Ascending aorta (tissue), 2 donors: ENCODE data around the gene RAP1GAP2. TPM values are rescaled to one million over a fixed set of nuclear protein-coding genes. Genes with fewer than 3 reads are reported as not detected.
"Not testable (repeated sequence)": the region's sequence is repeated elsewhere in the genome, so short reads cannot be mapped to it uniquely, and the experiment has no call there.

Source experiments
- DNase-seq, 2 donors: peaks; one replicate each; pipeline ENCODE4 v3.0.0-alpha.2; 2019; ENCODE audit warnings: low spot score in 2 of 2
- H3K27ac ChIP-seq, 2 donors: fragments of 200-600 bp; sonication (generic); one replicate each; pipeline ENCODE4 v1.5.1; 2016 to 2017; ENCODE audit warnings: mild to moderate bottlenecking in 1 of 2
- H3K27me3 ChIP-seq: fragments of 200-600 bp; sonication (generic); one replicate; pipeline ENCODE4 v1.5.1; 2017
- H3K36me3 ChIP-seq, 2 donors: fragments of 200-600 bp; sonication (generic); one replicate each; pipeline ENCODE4 v1.5.1; 2016
- H3K4me1 ChIP-seq, 2 donors: fragments of 200-600 bp; sonication (generic); one replicate each; pipeline ENCODE4 v1.5.1; 2016 to 2017; ENCODE audit warnings: mild to moderate bottlenecking in 1 of 2
- H3K4me3 ChIP-seq, 2 donors: fragments of 200-600 bp; sonication (generic); one replicate each; pipeline ENCODE4 v1.5.1; 2016 to 2017; ENCODE audit warnings: mild to moderate bottlenecking in 1 of 2
- H3K9me3 ChIP-seq, 2 donors: fragments of 200-600 bp; sonication (generic); one replicate each; pipeline ENCODE4 v1.5.1; 2016
- intact Hi-C: fragments of 100-400 bp; cut with DNase I; formaldehyde crosslinking; loops from one replicate; pipeline ENCODE4 v1.15.1; 2023
- total RNA-seq: library from RNA; depleted of rRNA; stranded (reverse); fragments of >200 nt; gene quantifications from one replicate; pipeline ENCODE4 v1.1.0, GENCODE V29; 2016
- TF ChIP-seq, protein P1 (sequence below), 3 experiments: fragments of 200-600 bp in 2 of 3; fragments of 450-650 bp in 1 of 3; sonication (generic) in 2 of 3; IDR thresholded peaks; one replicate each; pipeline ENCODE4 v1.5.1; 2016 to 2019; ENCODE audit warnings: antibody characterized with exemption in 3 of 3, mild to moderate bottlenecking in 1 of 3, moderate library complexity in 1 of 3

The RAP1GAP2 gene
- total RNA-seq, 1 donor from 2014 or later, result 1.6 TPM

GRCh38 chr17:3043737-3044365 is 247.6 kb downstream of the RAP1GAP2 start:
- intact Hi-C loops, result no loop called here
- DNase-seq, result no peak

DNA sequence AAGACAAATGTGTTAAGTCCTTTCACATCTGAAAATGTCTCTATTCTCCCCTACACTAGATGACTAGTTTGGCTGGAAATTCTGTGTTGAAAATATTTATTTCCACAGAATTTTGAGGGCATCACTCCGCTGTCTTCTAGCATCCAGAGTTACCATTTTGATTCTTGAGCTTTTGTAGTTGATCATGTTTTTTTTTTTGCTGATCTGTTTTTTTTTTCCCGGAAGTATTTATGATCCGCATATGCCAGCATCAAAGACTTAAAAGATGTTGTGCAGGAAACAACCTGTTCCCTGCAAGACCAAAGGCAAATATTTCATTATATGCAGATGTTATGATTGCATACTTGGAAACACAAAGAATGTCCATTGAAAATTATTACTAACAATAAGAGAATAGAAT is 250.5 kb downstream of the RAP1GAP2 start:
- Histone ChIP-seq H3K9me3 (peaks cover 4 to 13% of the 10 kb centered on the region in 2 donors), H3K36me3 (no peaks in the 10 kb centered on the region), H3K27ac (no peak overlapping the region), H3K4me1 (no peaks in the 10 kb centered on the region), H3K27me3 (no peaks in the 10 kb centered on the region), H3K4me3 (no peak overlapping the region)
- intact Hi-C loops, result no loop called here
- no peak for DNase-seq
- TF ChIP-seq, protein P1, sequence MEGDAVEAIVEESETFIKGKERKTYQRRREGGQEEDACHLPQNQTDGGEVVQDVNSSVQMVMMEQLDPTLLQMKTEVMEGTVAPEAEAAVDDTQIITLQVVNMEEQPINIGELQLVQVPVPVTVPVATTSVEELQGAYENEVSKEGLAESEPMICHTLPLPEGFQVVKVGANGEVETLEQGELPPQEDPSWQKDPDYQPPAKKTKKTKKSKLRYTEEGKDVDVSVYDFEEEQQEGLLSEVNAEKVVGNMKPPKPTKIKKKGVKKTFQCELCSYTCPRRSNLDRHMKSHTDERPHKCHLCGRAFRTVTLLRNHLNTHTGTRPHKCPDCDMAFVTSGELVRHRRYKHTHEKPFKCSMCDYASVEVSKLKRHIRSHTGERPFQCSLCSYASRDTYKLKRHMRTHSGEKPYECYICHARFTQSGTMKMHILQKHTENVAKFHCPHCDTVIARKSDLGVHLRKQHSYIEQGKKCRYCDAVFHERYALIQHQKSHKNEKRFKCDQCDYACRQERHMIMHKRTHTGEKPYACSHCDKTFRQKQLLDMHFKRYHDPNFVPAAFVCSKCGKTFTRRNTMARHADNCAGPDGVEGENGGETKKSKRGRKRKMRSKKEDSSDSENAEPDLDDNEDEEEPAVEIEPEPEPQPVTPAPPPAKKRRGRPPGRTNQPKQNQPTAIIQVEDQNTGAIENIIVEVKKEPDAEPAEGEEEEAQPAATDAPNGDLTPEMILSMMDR (IDR thresholded peaks at IDR 0.05), result no peak

More at GRCh38 chr17:3043737-3044365, 247.6 kb downstream of the RAP1GAP2 start:
- Histone ChIP-seq H3K4me1 (no peaks in the 10 kb centered on the region), H3K36me3 (no peaks in the 10 kb centered on the region), H3K4me3 (no peak overlapping the region), H3K27me3 (no peaks in the 10 kb centered on the region), H3K27ac (no peak overlapping the region), H3K9me3 (peaks cover 4 to 13% of the 10 kb centered on the region in 2 donors)
- TF ChIP-seq, protein P1 (IDR thresholded peaks at IDR 0.05), result no peak

- no peak overlapping the region for H3K27ac ChIP-seq
- H3K36me3 ChIP-seq, result no peaks in the 10 kb centered on the region
- TF ChIP-seq, protein P1 (IDR thresholded peaks at IDR 0.05), result peak; percentile 49 to 57 (median 50)
- DNase-seq, result peak; percentile 59 to 97
- intact Hi-C loops, result no loop called here
- no peaks in the 10 kb centered on the region for H3K27me3 ChIP-seq
- peaks cover 1 to 9% of the 10 kb centered on the region in 2 donors for H3K9me3 ChIP-seq
- H3K4me1 ChIP-seq, result no peaks in the 10 kb centered on the region
- H3K4me3 ChIP-seq, result peak overlapping the region; percentile 65 to 77
Observed at GRCh38 chr17:3048727-3049471, 252.7 kb downstream of the RAP1GAP2 start.

DNA sequence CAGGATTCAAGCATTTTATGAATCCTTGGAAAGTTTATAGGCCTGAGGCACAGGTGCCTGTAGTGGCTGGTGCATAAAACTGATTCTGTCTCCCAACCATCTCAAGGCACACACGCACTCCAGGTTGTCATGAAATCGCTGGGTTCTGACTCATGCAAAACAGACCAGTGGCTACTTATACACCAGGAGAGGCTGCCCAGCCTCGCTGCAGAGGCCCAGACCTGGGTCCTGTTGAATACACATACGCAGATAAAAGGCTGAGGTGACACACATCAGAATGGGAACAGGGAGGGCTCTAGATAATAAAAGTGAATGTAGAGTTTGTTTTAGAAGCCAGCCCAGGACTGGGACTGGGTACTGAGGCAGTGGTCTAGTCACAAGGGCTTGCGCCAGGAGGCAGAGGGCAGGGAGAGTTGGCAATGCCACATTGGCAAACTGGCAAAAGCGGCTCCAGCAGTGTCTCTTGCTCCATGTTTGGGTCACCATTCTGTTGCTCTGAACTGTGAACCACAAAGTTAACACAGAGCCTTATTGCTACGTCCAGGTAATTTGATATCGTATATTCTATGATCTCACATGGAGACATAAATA is 253.6 kb downstream of the RAP1GAP2 start:
- H3K27me3 ChIP-seq, result no peaks in the 10 kb centered on the region
- no peak for DNase-seq
- H3K4me3 ChIP-seq, result peak overlapping the region in 1 of 2 donors; percentile 77
- no peak overlapping the region for H3K27ac ChIP-seq
- no peaks in the 10 kb centered on the region for H3K36me3 ChIP-seq
- TF ChIP-seq, protein P1 (IDR thresholded peaks at IDR 0.05), result no peak
- H3K4me1 ChIP-seq, result no peaks in the 10 kb centered on the region
- H3K9me3 ChIP-seq, result peaks cover 0 to under 1% of the 10 kb centered on the region in 2 donors
- intact Hi-C loops, result no loop called here

GRCh38 chr17:3054868-3055267 is 258.6 kb downstream of the RAP1GAP2 start:
- H3K4me3 ChIP-seq, DNase-seq, H3K36me3 ChIP-seq, intact Hi-C loops, H3K27ac ChIP-seq, H3K9me3 ChIP-seq, H3K27me3 ChIP-seq, H3K4me1 ChIP-seq: not testable (repeated sequence)

GRCh38 chr17:3062824-3063377 is 266.7 kb downstream of the RAP1GAP2 start:
- DNase-seq, intact Hi-C loops, H3K9me3 ChIP-seq, H3K27ac ChIP-seq, H3K36me3 ChIP-seq, H3K27me3 ChIP-seq, H3K4me1 ChIP-seq, H3K4me3 ChIP-seq: not testable (repeated sequence)

- H3K27ac ChIP-seq, H3K4me1 ChIP-seq, DNase-seq, H3K4me3 ChIP-seq, intact Hi-C loops, H3K27me3 ChIP-seq, H3K9me3 ChIP-seq, H3K36me3 ChIP-seq: not testable (repeated sequence)
Observed at GRCh38 chr17:3063507-3063906, 267.3 kb downstream of the RAP1GAP2 start, which contains the start of gene OR1D5. TSS of gene OR1D5 (minus strand) at chr17:3063607. CDS start at chr17:3063607, 0 bp downstream.

- H3K27me3 ChIP-seq, H3K4me3 ChIP-seq, H3K9me3 ChIP-seq, DNase-seq, intact Hi-C loops, H3K27ac ChIP-seq, H3K4me1 ChIP-seq, H3K36me3 ChIP-seq: not testable (repeated sequence)
Observed at GRCh38 chr17:3065192-3065591, 269.0 kb downstream of the RAP1GAP2 start.

- H3K27ac ChIP-seq, H3K36me3 ChIP-seq: not testable (repeated sequence)
Observed at GRCh38 chr17:3073850-3074249, 277.6 kb downstream of the RAP1GAP2 start.

More at GRCh38 chr17:3073850-3074249, 277.6 kb downstream of the RAP1GAP2 start:
- H3K4me1 ChIP-seq, H3K4me3 ChIP-seq, intact Hi-C loops, H3K27me3 ChIP-seq, DNase-seq, H3K9me3 ChIP-seq: not testable (repeated sequence)
